GM19239 (cell line): ENCODE results near the gene RAB3C.
"Not testable (repeated sequence)": the region's sequence is repeated elsewhere in the genome, so short reads cannot be mapped to it uniquely, and the experiment has no call there.

Experiments
- DNase-seq: peaks from one replicate; pipeline ENCODE4 v3.0.0; 2011; ENCODE audit warnings: low spot score; ENCODE audit not compliant: insufficient read length
- FAIRE-seq: peaks from 2 replicates; lab custom pipeline; 2011; peaks lifted over from hg19 to GRCh38; lab: Jason Lieb, UNC

RAB3C gene

GRCh38 chr5:58599217-58599616 is 16.3 kb downstream of the RAB3C start:
- no peak for FAIRE-seq
- no peak for DNase-seq

GRCh38 chr5:58600613-58601012 is 17.7 kb downstream of the RAB3C start:
- DNase-seq, FAIRE-seq: not testable (repeated sequence)

- DNase-seq, FAIRE-seq: not testable (repeated sequence)
These were observed 20.0 kb downstream of the RAB3C start for GRCh38 chr5:58602889-58603288.

GRCh38 chr5:58606064-58606463 is 23.2 kb downstream of the RAB3C start:
- FAIRE-seq (no peak), DNase-seq (no peak)

GRCh38 chr5:58615972-58616371 is 33.1 kb downstream of the RAB3C start:
- no peak for FAIRE-seq
- DNase-seq = no peak

- DNase-seq = no peak
- FAIRE-seq = no peak
These were observed 34.4 kb downstream of the RAB3C start for GRCh38 chr5:58617241-58617640.

GRCh38 chr5:58620336-58620735 is 37.5 kb downstream of the RAB3C start:
- DNase-seq = no peak
- FAIRE-seq = no peak

- FAIRE-seq = no peak
- DNase-seq = no peak
These were observed 40.3 kb downstream of the RAB3C start for GRCh38 chr5:58622936-58623871.

- FAIRE-seq (no peak), DNase-seq (no peak)
These were observed 45.8 kb downstream of the RAB3C start for GRCh38 chr5:58628626-58629025.

GRCh38 chr5:58629271-58630159 is 46.6 kb downstream of the RAB3C start:
- no peak for DNase-seq
- no peak for FAIRE-seq

GRCh38 chr5:58631895-58632294 is 49.0 kb downstream of the RAB3C start:
- FAIRE-seq (no peak), DNase-seq (no peak)

- FAIRE-seq = no peak
- DNase-seq = no peak
These were observed 52.5 kb downstream of the RAB3C start for GRCh38 chr5:58635416-58635815.

GRCh38 chr5:58640011-58640410 is 57.1 kb downstream of the RAB3C start:
- FAIRE-seq (no peak), DNase-seq (no peak)

GRCh38 chr5:58641533-58641932 is 58.7 kb downstream of the RAB3C start:
- FAIRE-seq = no peak

GRCh38 chr5:58648846-58649245 is 66.0 kb downstream of the RAB3C start:
- FAIRE-seq = no peak
- no peak for DNase-seq

More at GRCh38 chr5:58641533-58641932, 58.7 kb downstream of the RAB3C start:
- no peak for DNase-seq

- DNase-seq = no peak
- no peak for FAIRE-seq
These were observed 66.8 kb downstream of the RAB3C start for GRCh38 chr5:58649716-58650115.

GRCh38 chr5:58653521-58653920 is 70.6 kb downstream of the RAB3C start:
- DNase-seq = no peak
- FAIRE-seq = no peak

- FAIRE-seq (no peak), DNase-seq (no peak)
These were observed 83.3 kb downstream of the RAB3C start for GRCh38 chr5:58666141-58666540.

GRCh38 chr5:58666598-58667581 is 84.0 kb downstream of the RAB3C start:
- FAIRE-seq = no peak

GRCh38 chr5:58670582-58670981 is 87.7 kb downstream of the RAB3C start:
- DNase-seq (no peak), FAIRE-seq (no peak)

More at GRCh38 chr5:58666598-58667581, 84.0 kb downstream of the RAB3C start:
- DNase-seq = no peak
